K562 (cell line): ENCODE results near the gene OCA2.

Source experiments
- POLR2A ChIP-seq: fragments of 450-650 bp; conservative IDR thresholded peaks from 2 replicates; pipeline ENCODE4 v1.6.1; 2016
- RCOR1 ChIP-seq, 2 experiments: IDR thresholded peaks; 2 replicates each; pipeline ENCODE4 v1.6.1; 2012; ENCODE audit warnings: low read depth in 2 of 2, low read length in 2 of 2, borderline replicate concordance in 1 of 2, improper control_type of control experiment in 1 of 2
- TAL1 ChIP-seq: fragments of 450-650 bp; IDR thresholded peaks from 2 replicates; pipeline ENCODE4 v1.6.1; 2016; ENCODE audit warnings: mild to moderate bottlenecking
- ZNF324 ChIP-seq: fragments of 250-450 bp; sonication (Bioruptor Pico); IDR thresholded peaks from 2 replicates; pipeline ENCODE4 v1.4.0; 2020; ENCODE audit warnings: mild to moderate bottlenecking
- ZNF696 ChIP-seq: fragments of 250-450 bp; sonication (Bioruptor Pico); conservative IDR thresholded peaks from 2 replicates; pipeline ENCODE4 v1.4.0; 2020; ENCODE audit warnings: mild to moderate bottlenecking, moderate library complexity

GRCh38 chr15:28091313-28091712 is 7.8 kb downstream of the OCA2 start:
- TF ChIP-seq RCOR1 (IDR thresholded peaks at IDR 0.05; ENCODE audit: borderline replicate concordance in 1 of 2, low read depth in 2 of 2, low read length in 2 of 2) = no peak
- TF ChIP-seq ZNF696 = no peak
- peak; percentile 91 for TF ChIP-seq ZNF324 (CRISPR knock-in tag)
- no peak for TF ChIP-seq TAL1
- TF ChIP-seq POLR2A = no peak
